ENCODE measurements around the gene SIRT7. TPM values are rescaled to one million over a fixed set of nuclear protein-coding genes. Genes with fewer than 3 reads are reported as not detected.

The SIRT7 gene
- total RNA-seq, 4 donors from 2014 or later: 15.4 to 25.7 (median 20.2) TPM

DNA sequence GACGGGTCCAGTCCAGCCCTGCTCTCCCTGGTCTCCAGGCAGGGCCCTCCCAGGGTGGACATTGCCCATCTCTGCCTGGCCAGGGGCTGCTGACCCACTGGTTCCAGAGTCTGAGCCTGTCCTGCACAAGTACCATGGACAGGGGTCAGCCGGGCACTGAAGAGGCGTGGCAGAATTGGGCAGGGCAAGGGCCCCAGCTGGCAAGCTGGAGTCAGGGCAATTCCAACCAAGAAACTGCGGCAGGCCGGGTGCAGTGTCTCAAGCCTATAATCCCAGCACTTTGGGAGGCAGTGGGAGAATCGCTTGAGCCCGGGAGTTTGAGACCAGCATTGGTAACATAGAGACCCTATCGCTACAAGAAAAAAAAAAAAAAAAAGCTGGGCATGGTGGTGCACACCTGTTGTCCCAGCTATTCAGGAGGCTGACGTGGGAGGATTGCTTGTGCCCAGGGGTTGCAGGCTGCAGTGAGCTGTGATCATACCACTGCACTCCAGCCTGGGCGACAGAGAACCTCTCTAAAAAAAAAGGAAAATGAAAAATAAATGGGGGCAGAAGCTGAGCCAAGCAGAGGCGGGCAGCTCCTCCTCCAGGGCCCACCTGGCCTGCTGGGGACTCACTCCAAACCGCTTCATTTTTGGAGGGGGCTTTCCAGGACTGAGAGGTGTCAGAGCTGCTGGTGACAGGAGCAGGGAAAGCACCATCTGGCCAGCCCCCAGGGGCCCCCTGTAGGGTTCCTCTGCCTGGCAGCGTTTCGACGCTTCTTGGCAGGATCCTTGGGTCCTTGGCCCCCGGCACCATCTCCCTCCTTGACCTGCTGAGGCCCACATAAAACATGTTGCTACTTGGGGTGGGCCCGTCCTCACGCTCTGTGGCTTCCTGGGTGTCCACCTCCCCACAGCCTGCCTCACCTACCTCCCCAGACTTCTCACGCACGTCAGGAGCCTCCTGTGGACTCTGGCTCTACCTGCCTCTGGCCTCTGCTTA, 12.5 kb upstream of the SIRT7 start:
- ATAC-seq (ENCODE audit: low FRiP score): no peak
- TF ChIP-seq, protein P1, sequence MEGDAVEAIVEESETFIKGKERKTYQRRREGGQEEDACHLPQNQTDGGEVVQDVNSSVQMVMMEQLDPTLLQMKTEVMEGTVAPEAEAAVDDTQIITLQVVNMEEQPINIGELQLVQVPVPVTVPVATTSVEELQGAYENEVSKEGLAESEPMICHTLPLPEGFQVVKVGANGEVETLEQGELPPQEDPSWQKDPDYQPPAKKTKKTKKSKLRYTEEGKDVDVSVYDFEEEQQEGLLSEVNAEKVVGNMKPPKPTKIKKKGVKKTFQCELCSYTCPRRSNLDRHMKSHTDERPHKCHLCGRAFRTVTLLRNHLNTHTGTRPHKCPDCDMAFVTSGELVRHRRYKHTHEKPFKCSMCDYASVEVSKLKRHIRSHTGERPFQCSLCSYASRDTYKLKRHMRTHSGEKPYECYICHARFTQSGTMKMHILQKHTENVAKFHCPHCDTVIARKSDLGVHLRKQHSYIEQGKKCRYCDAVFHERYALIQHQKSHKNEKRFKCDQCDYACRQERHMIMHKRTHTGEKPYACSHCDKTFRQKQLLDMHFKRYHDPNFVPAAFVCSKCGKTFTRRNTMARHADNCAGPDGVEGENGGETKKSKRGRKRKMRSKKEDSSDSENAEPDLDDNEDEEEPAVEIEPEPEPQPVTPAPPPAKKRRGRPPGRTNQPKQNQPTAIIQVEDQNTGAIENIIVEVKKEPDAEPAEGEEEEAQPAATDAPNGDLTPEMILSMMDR (IDR thresholded peaks at IDR 0.05): no peak
- DNase-seq (ENCODE audit: low spot score): no peak

DNA sequence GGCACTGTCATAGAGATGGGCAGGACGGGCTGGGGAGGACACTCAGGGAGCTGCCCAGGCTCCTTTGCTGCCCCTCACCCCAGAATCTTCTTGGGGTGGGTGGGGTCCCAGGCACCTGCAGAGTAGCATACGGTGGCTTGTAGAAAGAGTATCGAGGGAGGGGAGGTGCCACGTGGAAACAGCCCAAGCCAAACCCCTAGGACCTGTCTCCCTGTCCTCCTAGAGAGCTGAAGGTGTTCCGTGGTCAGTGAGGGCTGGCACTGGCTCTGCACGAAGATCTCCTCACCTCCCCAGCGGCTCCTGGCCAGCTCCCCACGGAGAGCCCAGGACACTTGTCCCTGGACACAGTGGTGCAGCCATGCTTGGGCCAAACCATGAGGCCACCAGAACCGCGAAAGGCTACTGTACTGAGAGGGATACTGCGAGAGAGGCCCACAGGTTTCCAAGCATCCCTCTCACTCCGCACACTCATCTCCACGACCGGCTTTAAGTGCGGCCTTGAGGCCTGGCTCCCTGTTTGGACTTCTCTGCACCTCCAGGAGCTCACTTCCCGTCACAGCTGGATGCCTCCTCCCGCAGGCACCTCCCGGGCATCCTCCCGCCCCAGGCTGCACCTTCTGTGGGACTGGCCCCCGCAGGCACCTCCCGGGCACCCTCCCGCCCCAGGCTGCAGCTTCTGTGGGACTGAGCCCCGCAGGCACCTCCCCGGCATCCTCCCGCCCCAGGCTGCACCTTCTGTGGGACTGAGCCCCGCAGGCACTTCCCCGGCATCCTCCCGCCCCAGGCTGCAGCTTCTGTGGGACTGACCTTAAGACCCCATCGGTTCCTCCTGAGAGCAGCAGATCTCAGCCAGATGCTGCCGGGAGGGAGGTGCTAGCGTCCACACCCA, 11.5 kb upstream of the SIRT7 start:
- DNase-seq (ENCODE audit: low spot score): no peak
- no peak for ATAC-seq (ENCODE audit: low FRiP score)
- TF ChIP-seq, protein P1 (IDR thresholded peaks at IDR 0.05): no peak

DNA sequence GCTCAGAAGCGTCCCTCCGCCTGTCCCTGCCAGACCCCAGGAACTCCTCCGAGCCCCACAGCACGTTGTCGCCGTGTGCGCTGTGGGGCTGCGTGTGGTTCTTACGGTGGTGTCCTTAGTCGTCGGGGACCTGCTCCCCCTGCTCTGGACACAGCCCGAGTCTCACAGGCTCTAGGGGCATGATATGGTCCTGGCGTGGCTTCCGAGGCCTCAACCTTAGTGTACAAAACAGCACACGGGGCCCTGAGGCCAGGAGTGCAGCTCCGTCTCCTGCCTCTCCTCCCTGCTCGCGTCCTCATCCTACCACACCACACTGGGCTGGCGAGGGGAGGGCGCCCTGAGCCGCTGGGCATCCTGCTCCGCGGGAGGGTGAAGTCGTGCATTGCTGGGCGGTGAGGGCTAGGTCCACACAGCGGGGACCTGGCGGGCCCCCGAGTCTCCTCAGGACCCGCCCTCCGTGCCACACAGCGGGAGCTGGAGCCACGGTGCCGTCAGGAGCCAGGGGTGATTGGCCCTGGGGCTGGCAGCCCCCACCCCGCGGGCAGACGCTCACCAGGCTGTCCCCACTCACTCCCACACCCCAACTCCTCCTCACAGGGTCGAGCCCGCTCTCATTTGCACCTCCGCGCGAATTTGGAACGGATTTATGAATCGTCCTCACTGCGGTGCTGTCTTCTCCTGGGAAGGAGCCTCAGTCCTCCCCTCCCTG, 10.7 kb upstream of the SIRT7 start:
- DNase-seq (ENCODE audit: low spot score): no peak
- no peak for ATAC-seq (ENCODE audit: low FRiP score)
- TF ChIP-seq, protein P1 (IDR thresholded peaks at IDR 0.05): no peak

DNA sequence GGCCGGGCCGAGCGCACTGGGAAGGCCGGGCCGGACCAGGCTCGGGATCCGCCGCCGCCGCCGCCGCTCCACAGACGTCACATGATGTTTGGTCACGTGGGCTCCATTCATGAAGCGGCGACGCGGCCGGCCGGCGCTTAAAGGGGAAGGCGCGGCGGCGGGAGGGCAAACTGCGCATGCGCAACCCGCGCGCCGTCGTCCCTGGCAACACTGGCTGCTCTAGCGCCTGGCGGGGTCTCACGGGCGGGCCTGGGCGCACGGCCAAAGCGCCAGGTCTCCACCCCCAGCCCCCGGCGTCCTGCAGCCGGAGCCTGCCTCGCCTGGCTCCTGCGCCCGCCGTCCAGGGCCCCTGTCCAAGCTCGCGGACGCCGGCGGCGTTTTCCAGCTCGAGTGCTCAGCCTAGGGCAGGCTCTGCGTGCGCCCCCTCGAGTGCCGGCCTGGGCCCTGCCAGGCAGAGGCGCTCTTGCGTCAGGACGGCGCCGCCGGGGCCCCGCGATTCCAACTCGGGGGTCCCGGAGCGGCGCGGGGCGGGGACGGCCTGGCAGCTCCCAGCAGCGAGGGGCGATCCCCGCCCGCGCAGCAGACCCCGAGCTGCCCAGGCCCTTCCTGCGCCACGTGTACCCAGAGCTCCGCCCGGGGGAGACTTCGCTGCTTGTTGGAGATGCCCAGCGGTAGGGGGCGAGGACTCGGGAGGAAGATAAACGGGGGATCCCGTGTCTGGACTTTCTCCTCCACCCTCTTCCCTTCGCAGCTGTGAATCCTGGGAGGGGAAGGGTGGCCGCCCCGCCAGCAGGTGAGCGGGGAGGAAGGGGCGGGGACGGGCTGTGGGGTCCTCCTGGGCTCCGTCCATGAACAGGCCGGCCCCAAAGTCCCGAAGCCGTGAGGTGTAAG, 9.9 kb upstream of the SIRT7 start, which contains the start of gene MAFG:
MAFG (minus strand) TSS at position 83 of the 891 bp plus-strand sequence. CDS start 4,550 bp downstream, outside the sequence.
- ATAC-seq (ENCODE audit: low FRiP score) (peak; percentile 49), DNase-seq (ENCODE audit: low spot score) (peak; percentile 87)
- TF ChIP-seq, protein P1 (IDR thresholded peaks at IDR 0.05): no peak

DNA sequence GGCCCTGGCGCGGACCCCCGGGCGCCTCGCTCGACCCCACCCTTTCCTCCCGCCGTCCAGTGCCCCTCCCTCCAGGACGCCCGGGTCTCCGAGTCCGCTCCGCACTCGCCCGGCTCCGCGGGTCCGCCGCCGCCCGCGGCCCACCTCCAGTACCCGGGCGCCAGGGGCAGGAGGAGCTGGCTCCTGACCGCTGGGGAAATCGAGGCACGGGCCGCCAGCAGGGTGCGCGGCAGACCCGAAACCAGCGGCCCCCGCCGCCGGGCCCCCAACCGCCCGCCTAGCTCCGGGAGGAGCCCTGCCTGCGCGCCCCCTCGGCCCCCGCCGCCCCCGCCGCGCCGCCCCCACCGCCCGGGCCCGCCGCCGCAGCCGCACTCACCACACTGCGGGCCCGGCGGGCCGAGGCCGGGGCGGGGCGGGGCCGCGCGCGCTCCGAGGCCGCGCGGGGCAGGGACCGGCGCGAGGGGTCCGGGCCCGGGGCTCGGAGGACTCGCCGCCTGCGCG, 9.2 kb upstream of the SIRT7 start:
- TF ChIP-seq, protein P1 (IDR thresholded peaks at IDR 0.05): no peak
- DNase-seq (ENCODE audit: low spot score) (no peak), ATAC-seq (ENCODE audit: low FRiP score) (peak; percentile 1)
